ENCODE results near the gene RCAN2.

DNA sequence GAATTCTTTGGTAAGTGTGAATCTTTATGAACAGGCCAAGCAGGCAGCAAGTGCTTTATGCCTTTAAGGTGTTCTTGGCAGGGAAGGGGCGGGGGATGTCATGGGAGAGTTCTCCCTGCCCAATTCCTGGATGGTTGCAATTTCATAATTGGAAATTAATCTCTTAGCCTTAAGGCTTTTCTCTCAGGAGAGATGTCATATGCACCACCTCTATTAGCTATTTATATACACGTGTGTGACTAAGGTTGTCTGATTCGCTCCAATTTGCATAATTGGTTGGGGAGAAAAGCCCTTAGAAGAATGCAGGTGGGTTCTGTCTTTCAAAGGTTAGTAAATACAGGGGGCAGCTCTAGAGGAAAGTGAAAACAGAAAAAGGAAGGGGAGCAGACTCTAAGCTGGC is 315.3 kb downstream of the RCAN2 start:
- no peak for TF ChIP-seq POLR2A (IDR thresholded peaks at IDR 0.05; ENCODE audit: low read depth, low read length)
- TF ChIP-seq, protein P1, sequence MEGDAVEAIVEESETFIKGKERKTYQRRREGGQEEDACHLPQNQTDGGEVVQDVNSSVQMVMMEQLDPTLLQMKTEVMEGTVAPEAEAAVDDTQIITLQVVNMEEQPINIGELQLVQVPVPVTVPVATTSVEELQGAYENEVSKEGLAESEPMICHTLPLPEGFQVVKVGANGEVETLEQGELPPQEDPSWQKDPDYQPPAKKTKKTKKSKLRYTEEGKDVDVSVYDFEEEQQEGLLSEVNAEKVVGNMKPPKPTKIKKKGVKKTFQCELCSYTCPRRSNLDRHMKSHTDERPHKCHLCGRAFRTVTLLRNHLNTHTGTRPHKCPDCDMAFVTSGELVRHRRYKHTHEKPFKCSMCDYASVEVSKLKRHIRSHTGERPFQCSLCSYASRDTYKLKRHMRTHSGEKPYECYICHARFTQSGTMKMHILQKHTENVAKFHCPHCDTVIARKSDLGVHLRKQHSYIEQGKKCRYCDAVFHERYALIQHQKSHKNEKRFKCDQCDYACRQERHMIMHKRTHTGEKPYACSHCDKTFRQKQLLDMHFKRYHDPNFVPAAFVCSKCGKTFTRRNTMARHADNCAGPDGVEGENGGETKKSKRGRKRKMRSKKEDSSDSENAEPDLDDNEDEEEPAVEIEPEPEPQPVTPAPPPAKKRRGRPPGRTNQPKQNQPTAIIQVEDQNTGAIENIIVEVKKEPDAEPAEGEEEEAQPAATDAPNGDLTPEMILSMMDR (IDR thresholded peaks at IDR 0.05; ENCODE audit: extremely low read depth in 1 of 2, insufficient read depth in 1 of 2, low read depth in 1 of 2, low read length in 2 of 2), result no peak
